ENCODE results near the gene SF3B3.

DNA sequence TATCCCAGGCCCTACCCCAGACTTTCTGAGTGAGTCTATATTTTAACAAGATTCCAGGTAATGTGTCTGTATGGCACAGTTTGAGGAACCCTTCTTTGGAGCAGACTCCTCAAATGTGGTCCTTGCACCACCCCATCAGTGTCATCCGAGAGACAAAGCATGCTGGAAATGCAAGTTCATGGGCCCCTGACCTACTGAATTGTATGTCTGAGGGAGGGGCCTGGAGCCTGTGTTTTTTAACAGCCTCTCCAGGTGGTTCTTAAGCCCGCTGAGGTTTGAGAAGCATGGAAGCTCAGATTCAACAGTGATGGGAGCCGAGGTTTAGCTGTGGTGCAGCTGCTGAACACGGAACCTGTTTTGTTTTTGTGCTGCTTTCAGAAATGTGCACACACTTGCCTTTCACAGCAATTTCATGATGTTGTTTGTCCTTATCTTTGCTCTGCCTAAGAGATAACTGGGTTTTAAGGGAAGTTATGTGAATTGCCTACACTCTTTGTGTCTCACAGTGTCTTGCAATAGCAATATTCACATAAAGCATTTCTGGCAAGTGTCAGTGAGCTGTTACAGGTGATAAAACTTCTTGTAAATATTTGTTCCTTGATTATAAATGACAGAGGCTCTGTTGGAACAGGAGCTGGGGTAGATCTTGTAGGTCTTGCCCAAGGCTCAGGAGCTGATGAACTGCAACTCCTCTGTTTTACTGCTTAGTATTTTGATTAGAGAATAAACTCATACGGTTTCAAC, 90.8 kb downstream of the SF3B3 start:
- TF ChIP-seq POLR2AphosphoS5 (IDR thresholded peaks at IDR 0.05), result no peak
- TF ChIP-seq, protein P1, sequence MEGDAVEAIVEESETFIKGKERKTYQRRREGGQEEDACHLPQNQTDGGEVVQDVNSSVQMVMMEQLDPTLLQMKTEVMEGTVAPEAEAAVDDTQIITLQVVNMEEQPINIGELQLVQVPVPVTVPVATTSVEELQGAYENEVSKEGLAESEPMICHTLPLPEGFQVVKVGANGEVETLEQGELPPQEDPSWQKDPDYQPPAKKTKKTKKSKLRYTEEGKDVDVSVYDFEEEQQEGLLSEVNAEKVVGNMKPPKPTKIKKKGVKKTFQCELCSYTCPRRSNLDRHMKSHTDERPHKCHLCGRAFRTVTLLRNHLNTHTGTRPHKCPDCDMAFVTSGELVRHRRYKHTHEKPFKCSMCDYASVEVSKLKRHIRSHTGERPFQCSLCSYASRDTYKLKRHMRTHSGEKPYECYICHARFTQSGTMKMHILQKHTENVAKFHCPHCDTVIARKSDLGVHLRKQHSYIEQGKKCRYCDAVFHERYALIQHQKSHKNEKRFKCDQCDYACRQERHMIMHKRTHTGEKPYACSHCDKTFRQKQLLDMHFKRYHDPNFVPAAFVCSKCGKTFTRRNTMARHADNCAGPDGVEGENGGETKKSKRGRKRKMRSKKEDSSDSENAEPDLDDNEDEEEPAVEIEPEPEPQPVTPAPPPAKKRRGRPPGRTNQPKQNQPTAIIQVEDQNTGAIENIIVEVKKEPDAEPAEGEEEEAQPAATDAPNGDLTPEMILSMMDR (IDR thresholded peaks at IDR 0.05), result no peak

Measured in suprapubic skin (tissue), 3 donors.